GM18867 (cell line): ENCODE measurements around the gene FKBP1B.
"Not testable (repeated sequence)": the region's sequence is repeated elsewhere in the genome, so short reads cannot be mapped to it uniquely, and the experiment has no call there.

Experiments
- ATAC-seq: cut with Tn5 transposase; IDR thresholded peaks from one replicate; pipeline ENCODE4 v1.9.1; 2021; ENCODE audit warnings: mild to moderate bottlenecking, moderate library complexity; ENCODE audit not compliant: unreplicated experiment

The FKBP1B gene

GRCh38 chr2:24022324-24022974, 27.1 kb upstream of the FKBP1B start:
- ATAC-seq: no peak

- ATAC-seq: no peak
Observed at GRCh38 chr2:24022975-24023575, 26.5 kb upstream of the FKBP1B start.

- ATAC-seq: no peak
Observed at GRCh38 chr2:24024018-24024417, 25.5 kb upstream of the FKBP1B start.

- ATAC-seq: no peak
Observed at GRCh38 chr2:24024996-24025663, 24.4 kb upstream of the FKBP1B start.

GRCh38 chr2:24026233-24026632, 23.3 kb upstream of the FKBP1B start:
- ATAC-seq: no peak

GRCh38 chr2:24038786-24039499, 10.6 kb upstream of the FKBP1B start:
- no peak for ATAC-seq

GRCh38 chr2:24040511-24040910, 9.0 kb upstream of the FKBP1B start:
- no peak for ATAC-seq

GRCh38 chr2:24043133-24043532, 6.4 kb upstream of the FKBP1B start:
- not testable (repeated sequence) for ATAC-seq

GRCh38 chr2:24045511-24046508, 3.7 kb upstream of the FKBP1B start:
- no peak for ATAC-seq

GRCh38 chr2:24046599-24046929, 3.0 kb upstream of the FKBP1B start:
- ATAC-seq: no peak

GRCh38 chr2:24046930-24047702, 2.4 kb upstream of the FKBP1B start, which contains the start of gene WDCP:
WDCP (minus strand) TSS chr2:24047391; CDS start chr2:24039494, 7,897 bp downstream.
- peak; percentile 99 for ATAC-seq

- no peak for ATAC-seq
Observed at GRCh38 chr2:24047703-24048033, 1.9 kb upstream of the FKBP1B start.

GRCh38 chr2:24048769-24049484, 614 bp upstream of the FKBP1B start:
- no peak for ATAC-seq

- no peak for ATAC-seq
Observed at GRCh38 chr2:24050041-24050979, 769 bp downstream of the FKBP1B start.

GRCh38 chr2:24051833-24052232, 2.3 kb downstream of the FKBP1B start:
- no peak for ATAC-seq

- no peak for ATAC-seq
Observed at GRCh38 chr2:24052951-24053350, 3.4 kb downstream of the FKBP1B start.

- ATAC-seq: no peak
Observed at GRCh38 chr2:24054366-24055010, 4.9 kb downstream of the FKBP1B start.

GRCh38 chr2:24055750-24056149, 6.2 kb downstream of the FKBP1B start:
- no peak for ATAC-seq
